Caco-2 (cell line): Measurements from ENCODE around the gene CAMK2G. TPM values are rescaled to one million over a fixed set of nuclear protein-coding genes. Genes with fewer than 3 reads are reported as not detected.

Experiments
- BruUV-seq: library from RNA; stranded (reverse); fragments of 400-500 nt; replicated peaks from 2 replicates; lab custom pipeline; 2021; lab: Mats Ljungman, UMichigan
- CTCF ChIA-PET: fragments of 300-600 bp; sonication (Branson Sonifier 250); formaldehyde crosslinking; loops from one replicate; lab custom pipeline; 2022; ENCODE audit warnings: antibody characterized with exemption; lab: Charles Lee
- POLR2A ChIA-PET: fragments of 300-600 bp; sonication (Branson Sonifier 250); formaldehyde crosslinking; loops from one replicate; lab custom pipeline; 2022; ENCODE audit warnings: antibody characterized with exemption; lab: Charles Lee
- DNase-seq, 2 experiments: peaks; one replicate each; pipeline versions ENCODE4 v3.0.0 to v3.0.0-alpha.2; 2020 to 2022
- H3K27me3 ChIP-seq: replicated peaks from 2 replicates; pipeline ENCODE4 v1.6.0; 2011; ENCODE audit warnings: low read length; ENCODE audit not compliant: control insufficient read depth, insufficient read depth
- H3K36me3 ChIP-seq: 2 replicates; pipeline ENCODE4 v1.5.1; 2011; ENCODE audit warnings: low read length; ENCODE audit not compliant: control insufficient read depth, insufficient read depth
- H3K4me1 ChIP-seq: fragments of 250-450 bp; sonication (Bioruptor Pico); 2 replicates; pipeline ENCODE4 v1.5.1; 2020; ENCODE audit warnings: mild to moderate bottlenecking
- H3K4me3 ChIP-seq: 2 replicates; pipeline ENCODE4 v1.5.1; 2011; ENCODE audit warnings: low read depth, mild to moderate bottlenecking, control low read depth, low read length
- H3K9me3 ChIP-seq: fragments of 250-450 bp; sonication (Bioruptor Pico); 2 replicates; pipeline ENCODE4 v1.5.1; 2020; ENCODE audit warnings: mild to moderate bottlenecking, moderate library complexity
- H3K27ac Mint-ChIP-seq: one replicate; pipeline ENCODE4 v1.8.0; 2022; ENCODE audit warnings: mixed read lengths; ENCODE audit not compliant: unreplicated experiment
- H3K27me3 Mint-ChIP-seq: one replicate; pipeline ENCODE4 v1.8.0; 2022; ENCODE audit warnings: mixed read lengths; ENCODE audit not compliant: insufficient read depth, unreplicated experiment
- H3K36me3 Mint-ChIP-seq: one replicate; pipeline ENCODE4 v1.8.0; 2022; ENCODE audit warnings: mild to moderate bottlenecking, mixed read lengths; ENCODE audit not compliant: insufficient read depth, unreplicated experiment
- H3K4me1 Mint-ChIP-seq: one replicate; pipeline ENCODE4 v1.8.0; 2022; ENCODE audit warnings: low read depth, mixed read lengths; ENCODE audit not compliant: unreplicated experiment
- H3K4me3 Mint-ChIP-seq: one replicate; pipeline ENCODE4 v1.8.0; 2022; ENCODE audit warnings: mild to moderate bottlenecking, moderate library complexity, mixed read lengths; ENCODE audit not compliant: unreplicated experiment
- H3K9me3 Mint-ChIP-seq: one replicate; pipeline ENCODE4 v1.8.0; 2022; ENCODE audit warnings: mixed read lengths; ENCODE audit not compliant: unreplicated experiment
- CTCF ChIP-seq, 2 experiments: fragments of 200-600 bp in 1 of 2; IDR thresholded peaks; 1 replicate in 1 of 2; 2 replicates in 1 of 2; pipeline versions ENCODE4 v1.5.1 to v1.8.0; 2011 to 2022; ENCODE audit warnings: antibody characterized with exemption in 1 of 2, control low read depth in 1 of 2, inconsistent platforms in 1 of 2, low read depth in 1 of 2, low read length in 1 of 2, mild to moderate bottlenecking in 1 of 2, moderate library complexity in 1 of 2; ENCODE audit not compliant: insufficient read depth in 1 of 2, severe bottlenecking in 1 of 2, unreplicated experiment in 1 of 2
- intact Hi-C: fragments of 100-400 bp; cut with micrococcal nuclease; formaldehyde crosslinking; loops from one replicate; pipeline ENCODE4 v1.10.0; 2022; ENCODE audit not compliant: unreplicated experiment
- total RNA-seq: library from RNA; stranded (reverse); gene quantifications from 2 replicates; pipeline ENCODE4 v1.2.3, GENCODE V29; 2022

The CAMK2G gene
- total RNA-seq, 1 experiment from 2014 or later: 78.8 TPM

- BruUV-seq: no TSS peak
- H3K9me3 Mint-ChIP-seq: no peaks in the 10 kb centered on the region
- POLR2A ChIA-PET: interaction anchor here (1.0 kb wide), 1 partner anchor 22 kb away, joined by 3 read pairs; no protein-coding TSS in a partner anchor
- Histone ChIP-seq H3K27me3 (no peaks in the 10 kb centered on the region), H3K36me3 (peaks cover 10% of the 10 kb centered on the region), H3K4me3 (no peak overlapping the region), H3K4me1 (peaks cover 11% of the 10 kb centered on the region), H3K9me3 (no peaks in the 10 kb centered on the region)
- CTCF ChIA-PET: interaction anchor here (5.2 kb wide), 1 partner anchor 26 kb away, joined by 60 read pairs; no protein-coding TSS in a partner anchor
- no peak overlapping the region for H3K4me3 Mint-ChIP-seq
- H3K36me3 Mint-ChIP-seq: peaks cover 84% of the 10 kb centered on the region
- no peak for TF ChIP-seq CTCF (IDR thresholded peaks at IDR 0.05; ENCODE audit: insufficient read depth in 1 of 2, low read depth in 1 of 2, low read length in 1 of 2, severe bottlenecking in 1 of 2, unreplicated experiment in 1 of 2)
- no peak for DNase-seq
- no peak overlapping the region for H3K27ac Mint-ChIP-seq
- no peaks in the 10 kb centered on the region for H3K27me3 Mint-ChIP-seq
- peaks cover 38% of the 10 kb centered on the region for H3K4me1 Mint-ChIP-seq
- intact Hi-C loops: no loop called here
These were observed 21.2 kb downstream of the CAMK2G start for GRCh38 chr10:73853196-73853595.

GRCh38 chr10:73850863-73851461, 23.4 kb downstream of the CAMK2G start:
- Mint-ChIP-seq H3K36me3 (peaks cover 85% of the 10 kb centered on the region), H3K4me3 (peak overlapping the region; percentile 9), H3K9me3 (no peaks in the 10 kb centered on the region), H3K27me3 (no peaks in the 10 kb centered on the region), H3K4me1 (peaks cover 38% of the 10 kb centered on the region), H3K27ac (peak overlapping the region; percentile 30)
- intact Hi-C loops: no loop called here
- H3K27me3 ChIP-seq: no peaks in the 10 kb centered on the region
- peaks cover 11% of the 10 kb centered on the region for H3K4me1 ChIP-seq
- DNase-seq: peak in 1 of 2 experiments; percentile 37
- no TSS peak for BruUV-seq
- H3K4me3 ChIP-seq: no peak overlapping the region
- no peaks in the 10 kb centered on the region for H3K9me3 ChIP-seq
- no peak for TF ChIP-seq CTCF (IDR thresholded peaks at IDR 0.05; ENCODE audit: insufficient read depth in 1 of 2, low read depth in 1 of 2, low read length in 1 of 2, severe bottlenecking in 1 of 2, unreplicated experiment in 1 of 2)
- peaks cover 17% of the 10 kb centered on the region for H3K36me3 ChIP-seq
- ChIA-PET CTCF (interaction anchor here (0.8 to 5.2 kb wide), 3 partner anchors 21 to 229 kb away, joined by 3 to 60 read pairs (median 8); no protein-coding TSS in a partner anchor), POLR2A (interaction anchor here (0.5 to 0.9 kb wide), 2 partner anchors 14 to 21 kb away, joined by 3 read pairs; no protein-coding TSS in a partner anchor)

- Mint-ChIP-seq H3K4me1 (peaks cover 30% of the 10 kb centered on the region), H3K4me3 (no peak overlapping the region), H3K27me3 (no peaks in the 10 kb centered on the region), H3K36me3 (peaks cover 85% of the 10 kb centered on the region), H3K27ac (no peak overlapping the region), H3K9me3 (no peaks in the 10 kb centered on the region)
- no peak for TF ChIP-seq CTCF (IDR thresholded peaks at IDR 0.05; ENCODE audit: insufficient read depth in 1 of 2, low read depth in 1 of 2, low read length in 1 of 2, severe bottlenecking in 1 of 2, unreplicated experiment in 1 of 2)
- no peaks in the 10 kb centered on the region for H3K9me3 ChIP-seq
- no TSS peak for BruUV-seq
- no peak for DNase-seq
- no peaks in the 10 kb centered on the region for H3K27me3 ChIP-seq
- H3K36me3 ChIP-seq: peaks cover 17% of the 10 kb centered on the region
- H3K4me1 ChIP-seq: peaks cover 11% of the 10 kb centered on the region
- ChIA-PET CTCF (interaction anchor here (0.7 to 5.2 kb wide), 3 partner anchors 22 to 29 kb away, joined by 3 to 60 read pairs (median 4); no protein-coding TSS in a partner anchor), POLR2A (interaction anchor here (0.5 kb wide), 1 partner anchor 14 kb away, joined by 3 read pairs; no protein-coding TSS in a partner anchor)
- intact Hi-C loops: no loop called here
- no peak overlapping the region for H3K4me3 ChIP-seq
These were observed 24.1 kb downstream of the CAMK2G start for GRCh38 chr10:73850211-73850610.
